NCI-H345 (cell line): ENCODE results near the gene HSFX2.
"Not testable (repeated sequence)": the region's sequence is repeated elsewhere in the genome, so short reads cannot be mapped to it uniquely, and the experiment has no call there.

Source experiments
- DNase-seq: peaks from one replicate; lab custom pipeline; 2025; lab: John Stamatoyannopoulos, UW

The HSFX2 gene

GRCh38 chrX:149595214-149595613 is at the start of gene HSFX2:
TSS of gene HSFX2 (minus strand) at chrX:149595314. CDS start at chrX:149594700, 614 bp downstream.
- not testable (repeated sequence) for DNase-seq

GRCh38 chrX:149643496-149643895 is 48.4 kb upstream of the HSFX2 start:
- DNase-seq, result no peak

GRCh38 chrX:149641835-149642234 is 46.7 kb upstream of the HSFX2 start:
- DNase-seq, result no peak

- no peak for DNase-seq
Measured at GRCh38 chrX:149641432-149641831, 46.3 kb upstream of the HSFX2 start.

- DNase-seq, result no peak
Measured at GRCh38 chrX:149639568-149639967, 44.5 kb upstream of the HSFX2 start.

GRCh38 chrX:149638860-149639259 is 43.7 kb upstream of the HSFX2 start:
- no peak for DNase-seq

GRCh38 chrX:149633511-149633910 is 38.4 kb upstream of the HSFX2 start:
- DNase-seq, result no peak

GRCh38 chrX:149631234-149632165 is 36.4 kb upstream of the HSFX2 start, which contains the start of gene TMEM185A:
TSS of gene TMEM185A (minus strand) at chrX:149631792. CDS start at chrX:149631580, 212 bp downstream.
- peak; percentile 78 for DNase-seq

GRCh38 chrX:149630681-149631233 is 35.6 kb upstream of the HSFX2 start:
- DNase-seq, result peak; percentile 1

GRCh38 chrX:149629730-149630387 is 34.7 kb upstream of the HSFX2 start:
- no peak for DNase-seq

- DNase-seq, result no peak
Measured at GRCh38 chrX:149628768-149629167, 33.7 kb upstream of the HSFX2 start.

GRCh38 chrX:149628280-149628679 is 33.2 kb upstream of the HSFX2 start:
- DNase-seq, result no peak

- not testable (repeated sequence) for DNase-seq
Measured at GRCh38 chrX:149626829-149627228, 31.7 kb upstream of the HSFX2 start.

- not testable (repeated sequence) for DNase-seq
Measured at GRCh38 chrX:149619662-149620061, 24.5 kb upstream of the HSFX2 start.

GRCh38 chrX:149618871-149619270 is 23.8 kb upstream of the HSFX2 start:
- DNase-seq, result no peak

GRCh38 chrX:149611623-149612175 is 16.6 kb upstream of the HSFX2 start:
- no peak for DNase-seq

GRCh38 chrX:149610511-149610910 is 15.4 kb upstream of the HSFX2 start:
- DNase-seq, result no peak

GRCh38 chrX:149607699-149608098 is 12.6 kb upstream of the HSFX2 start:
- DNase-seq, result no peak

GRCh38 chrX:149605248-149605885 is 10.3 kb upstream of the HSFX2 start:
- not testable (repeated sequence) for DNase-seq

GRCh38 chrX:149598603-149599002 is 3.5 kb upstream of the HSFX2 start:
- DNase-seq, result not testable (repeated sequence)

- DNase-seq, result not testable (repeated sequence)
Measured at GRCh38 chrX:149595943-149596342, 829 bp upstream of the HSFX2 start.

GRCh38 chrX:149590993-149591392 is 4.1 kb downstream of the HSFX2 start:
- DNase-seq, result not testable (repeated sequence)
